HG03196 (cell line): ENCODE results near the gene TEX14.
"Not testable (repeated sequence)": the region's sequence is repeated elsewhere in the genome, so short reads cannot be mapped to it uniquely, and the experiment has no call there.

Experiments used
- ATAC-seq: cut with Tn5 transposase; IDR thresholded peaks from one replicate; pipeline ENCODE4 v1.9.1; 2021; ENCODE audit not compliant: unreplicated experiment

The TEX14 gene

GRCh38 chr17:58568044-58568799 is 123.6 kb downstream of the TEX14 start:
- no peak for ATAC-seq

- no peak for ATAC-seq
Measured at GRCh38 chr17:58565389-58566311, 126.2 kb downstream of the TEX14 start.

GRCh38 chr17:58564971-58565370 is 126.9 kb downstream of the TEX14 start:
- ATAC-seq = no peak

- ATAC-seq = no peak
Measured at GRCh38 chr17:58564243-58564642, 127.6 kb downstream of the TEX14 start.

- no peak for ATAC-seq
Measured at GRCh38 chr17:58560511-58560910, 131.3 kb downstream of the TEX14 start.

GRCh38 chr17:58557981-58558380 is 133.9 kb downstream of the TEX14 start:
- no peak for ATAC-seq

- no peak for ATAC-seq
Measured at GRCh38 chr17:58556833-58557250, 135.0 kb downstream of the TEX14 start.

GRCh38 chr17:58555109-58555508 is 136.7 kb downstream of the TEX14 start:
- not testable (repeated sequence) for ATAC-seq

GRCh38 chr17:58541249-58541648 is 150.6 kb downstream of the TEX14 start:
- no peak for ATAC-seq

GRCh38 chr17:58539698-58540097 is 152.1 kb downstream of the TEX14 start:
- ATAC-seq = no peak

- no peak for ATAC-seq
Measured at GRCh38 chr17:58538811-58539409, 152.9 kb downstream of the TEX14 start.

- no peak for ATAC-seq
Measured at GRCh38 chr17:58537266-58537665, 154.6 kb downstream of the TEX14 start.

GRCh38 chr17:58536542-58536941 is 155.3 kb downstream of the TEX14 start:
- ATAC-seq = no peak

GRCh38 chr17:58535431-58535830 is 156.4 kb downstream of the TEX14 start:
- no peak for ATAC-seq

GRCh38 chr17:58534901-58535421 is 156.9 kb downstream of the TEX14 start:
- no peak for ATAC-seq

GRCh38 chr17:58534331-58534730 is 157.5 kb downstream of the TEX14 start:
- ATAC-seq = no peak

- no peak for ATAC-seq
Measured at GRCh38 chr17:58533616-58534188, 158.1 kb downstream of the TEX14 start.

GRCh38 chr17:58532555-58532951 is 159.3 kb downstream of the TEX14 start:
- ATAC-seq = no peak

- ATAC-seq = no peak
Measured at GRCh38 chr17:58531661-58532554, 159.9 kb downstream of the TEX14 start.

GRCh38 chr17:58531122-58531521 is 160.7 kb downstream of the TEX14 start:
- ATAC-seq = no peak
